Measurements from ENCODE around the gene APBA1. TPM values are rescaled to one million over a fixed set of nuclear protein-coding genes. Genes with fewer than 3 reads are reported as not detected.

The APBA1 gene
- total RNA-seq, 1 donor from 2014 or later = 0.29 TPM

- no peak overlapping the region for H3K4me3 ChIP-seq (ENCODE audit: low read depth, low read length)
- no peak for DNase-seq (ENCODE audit: low read depth)
- TF ChIP-seq CTCF (conservative IDR thresholded peaks at IDR 0.05; ENCODE audit: low read depth, low read length) = no peak
Measured at GRCh38 chr9:69519470-69520240, 152.5 kb downstream of the APBA1 start.

GRCh38 chr9:69516353-69517322 lies 155.5 kb downstream of the APBA1 start:
- no peak for TF ChIP-seq CTCF (conservative IDR thresholded peaks at IDR 0.05; ENCODE audit: low read depth, low read length)
- H3K4me3 ChIP-seq (ENCODE audit: low read depth, low read length) = no peak overlapping the region
- DNase-seq (ENCODE audit: low read depth) = no peak

- DNase-seq (ENCODE audit: low read depth) = no peak
- H3K4me3 ChIP-seq (ENCODE audit: low read depth, low read length) = no peak overlapping the region
- no peak for TF ChIP-seq CTCF (conservative IDR thresholded peaks at IDR 0.05; ENCODE audit: low read depth, low read length)
Measured at GRCh38 chr9:69515810-69516209, 156.4 kb downstream of the APBA1 start.

DNA sequence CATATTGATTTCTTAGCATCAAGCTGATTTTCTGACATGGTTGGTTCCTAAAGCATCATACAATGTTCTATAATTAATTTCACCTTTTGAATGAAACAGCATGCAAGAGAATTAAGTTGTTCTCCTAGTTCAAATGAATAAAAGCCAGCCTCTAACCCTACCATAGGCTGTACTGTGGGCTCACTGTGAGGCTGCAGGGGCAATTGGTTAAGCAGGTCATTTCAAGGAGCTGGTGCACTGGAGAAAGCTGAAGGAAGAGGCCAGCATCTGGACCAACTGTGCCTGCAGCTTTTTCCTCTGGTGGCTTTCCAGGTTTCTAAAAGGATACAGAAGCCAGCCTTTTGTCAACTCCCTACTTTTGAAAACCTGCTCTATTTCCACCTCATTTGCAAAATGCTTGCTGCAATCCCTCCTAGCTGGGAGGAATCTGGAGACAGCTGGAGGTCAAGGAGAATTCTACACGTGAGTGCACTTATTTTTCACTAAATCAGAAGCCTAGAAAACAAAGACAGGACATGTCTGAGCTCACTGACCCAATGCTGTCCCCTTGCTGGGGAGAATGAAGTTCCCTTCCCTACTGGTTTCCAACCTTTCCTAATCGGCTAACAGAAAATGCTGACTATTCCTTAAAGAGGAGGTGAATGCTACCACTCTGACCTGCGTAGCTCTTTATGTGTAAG lies 158.9 kb downstream of the APBA1 start:
- no peak overlapping the region for H3K4me3 ChIP-seq (ENCODE audit: low read depth, low read length)

GRCh38 chr9:69504058-69504457 lies 168.1 kb downstream of the APBA1 start:
- H3K4me3 ChIP-seq (ENCODE audit: low read depth, low read length) = no peak overlapping the region
- TF ChIP-seq CTCF (conservative IDR thresholded peaks at IDR 0.05; ENCODE audit: low read depth, low read length) = no peak
- no peak for DNase-seq (ENCODE audit: low read depth)

More for the DNA sequence above, 158.9 kb downstream of the APBA1 start:
- no peak for DNase-seq (ENCODE audit: low read depth)
- no peak for TF ChIP-seq CTCF (conservative IDR thresholded peaks at IDR 0.05; ENCODE audit: low read depth, low read length)

DNA sequence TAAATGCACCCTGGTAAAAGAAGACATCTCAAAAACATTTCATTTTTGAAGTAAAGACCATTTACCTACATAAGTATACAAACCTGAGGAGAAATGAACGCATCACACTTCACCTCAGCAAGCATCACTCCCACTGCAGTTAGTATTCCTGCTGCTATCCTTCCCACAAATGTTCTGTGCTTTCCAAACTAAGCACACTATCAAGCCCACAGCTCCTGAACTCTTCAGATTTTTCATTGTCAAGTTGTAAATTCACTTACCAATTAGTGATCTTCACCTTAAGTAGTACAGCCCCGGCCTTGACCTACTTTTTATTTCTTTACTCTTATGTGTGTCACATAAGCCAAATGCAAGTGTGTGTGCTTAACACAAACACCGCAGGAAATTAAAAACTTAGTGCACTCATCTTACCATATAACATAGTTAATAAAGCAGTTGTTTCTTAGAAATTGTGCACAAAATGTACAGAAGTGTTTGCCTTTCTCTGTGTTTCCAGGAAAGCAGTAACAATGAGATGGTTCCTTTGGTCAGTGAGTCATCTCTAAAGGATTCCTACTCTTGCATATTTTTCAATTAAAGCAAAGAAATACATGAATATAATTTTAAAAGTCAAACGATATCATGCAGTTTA lies 169.4 kb downstream of the APBA1 start:
- no peak for TF ChIP-seq CTCF (conservative IDR thresholded peaks at IDR 0.05; ENCODE audit: low read depth, low read length)
- H3K4me3 ChIP-seq (ENCODE audit: low read depth, low read length) = no peak overlapping the region
- no peak for DNase-seq (ENCODE audit: low read depth)

Measured in epithelial cell of proximal tubule (primary cell).